Measurements from ENCODE around the gene STX5. TPM values are rescaled to one million over a fixed set of nuclear protein-coding genes. Genes with fewer than 3 reads are reported as not detected.

Gene STX5
- total RNA-seq = 36.4 and 40.9 TPM in 2 replicates

GRCh38 chr11:62831520-62832335, at the start of gene STX5:
Gene STX5, minus strand, starts transcription at chr11:62832051. Its CDS starts 808 bp downstream, at chr11:62831243.

GRCh38 chr11:62880803-62881578, 49.1 kb upstream of the STX5 start, which contains the start of gene SLC3A2:
Gene SLC3A2, plus strand, starts transcription at chr11:62880896. Its CDS starts 128 bp downstream, at chr11:62881024.

GRCh38 chr11:62839050-62839945, 7.4 kb upstream of the STX5 start, which contains the start of gene WDR74:
Gene WDR74, minus strand, starts transcription at chr11:62839590. Its CDS starts 20 bp downstream, at chr11:62839570.

GRCh38 chr11:62832336-62833234, 734 bp upstream of the STX5 start, which contains the start of gene TEX54:
Gene TEX54, minus strand, starts transcription at chr11:62832841.

GRCh38 chr11:62805076-62805892, 26.6 kb downstream of the STX5 start, which contains the start of gene NXF1:
Gene NXF1, minus strand, starts transcription at chr11:62805440. Its CDS starts 84 bp downstream, at chr11:62805356.

GRCh38 chr11:62791501-62792201, 40.2 kb downstream of the STX5 start, which contains the start of gene TMEM223:
Gene TMEM223, minus strand, starts transcription at chr11:62792006. Its CDS starts 12 bp downstream, at chr11:62791994.

GRCh38 chr11:62787005-62787759, 44.7 kb downstream of the STX5 start, which contains the start of gene TMEM179B:
Gene TMEM179B, plus strand, starts transcription at chr11:62787402. Its CDS starts 30 bp downstream, at chr11:62787432.

GRCh38 chr11:62771144-62772021, 60.5 kb downstream of the STX5 start, which contains the start of gene TAF6L:
Gene TAF6L, plus strand, starts transcription at chr11:62771396. Its CDS starts 4,388 bp downstream, at chr11:62775784.

Other genes starting within 250 kb of the STX5 start
- 8.8 and 9.6 TPM in 2 replicates for gene TUT1, start 240.5 kb downstream of the STX5 start, total RNA-seq
- 158 and 226 TPM in 2 replicates for gene MTA2, start 230.2 kb downstream of the STX5 start, total RNA-seq
- gene EML3, start 219.3 kb downstream of the STX5 start, total RNA-seq = 24.2 and 30.8 TPM in 2 replicates
- gene ROM1, start 218.8 kb downstream of the STX5 start, total RNA-seq = 7.3 and 8.5 TPM in 2 replicates
- 12.6 and 20.0 TPM in 2 replicates for gene B3GAT3, start 210.1 kb downstream of the STX5 start, total RNA-seq
- 190 and 269 TPM in 2 replicates for gene GANAB, start 185.4 kb downstream of the STX5 start, total RNA-seq
- 21.1 and 21.5 TPM in 2 replicates for gene INTS5, start 178.7 kb downstream of the STX5 start, total RNA-seq
- 46.1 and 53.0 TPM in 2 replicates for gene C11orf98, start 166.8 kb downstream of the STX5 start, total RNA-seq
- gene CSKMT, start 166.7 kb downstream of the STX5 start, total RNA-seq = 7.4 and 12.7 TPM in 2 replicates
- gene UQCC3, start 160.4 kb downstream of the STX5 start, total RNA-seq = 12.2 and 12.8 TPM in 2 replicates
- gene LBHD1, start 159.8 kb downstream of the STX5 start, total RNA-seq = 1.9 and 2.6 TPM in 2 replicates
- 163 and 210 TPM in 2 replicates for gene UBXN1, start 153.0 kb downstream of the STX5 start, total RNA-seq
- 0.09 TPM in 2 replicates for gene LRRN4CL, start 142.5 kb downstream of the STX5 start, total RNA-seq
- gene BSCL2, start 124.6 kb downstream of the STX5 start, total RNA-seq = 20.1 and 25.6 TPM in 2 replicates
- not detected in 2 replicates for gene GNG3, start 124.4 kb downstream of the STX5 start, total RNA-seq
- gene HNRNPUL2, start 104.6 kb downstream of the STX5 start, total RNA-seq = 9.8 and 13.6 TPM in 2 replicates
- 32.8 and 33.1 TPM in 2 replicates for gene TTC9C, start 103.6 kb downstream of the STX5 start, total RNA-seq
- gene ZBTB3, start 77.9 kb downstream of the STX5 start, total RNA-seq = 6.9 and 8.4 TPM in 2 replicates
- 51.1 and 71.4 TPM in 2 replicates for gene POLR2G, start 70.5 kb downstream of the STX5 start, total RNA-seq
- gene TAF6L, start 60.7 kb downstream of the STX5 start, total RNA-seq = 18.4 and 20.5 TPM in 2 replicates
- gene TMEM179B, start 44.6 kb downstream of the STX5 start, total RNA-seq = 15.9 and 23.5 TPM in 2 replicates
- 9.0 and 16.0 TPM in 2 replicates for gene TMEM223, start 40.0 kb downstream of the STX5 start, total RNA-seq
- gene NXF1, start 26.6 kb downstream of the STX5 start, total RNA-seq = 16.0 and 21.6 TPM in 2 replicates
- not detected in 2 replicates for gene TEX54, start 790 bp upstream of the STX5 start, total RNA-seq
- 66.5 and 70.3 TPM in 2 replicates for gene WDR74, start 7.5 kb upstream of the STX5 start, total RNA-seq
- gene SLC3A2, start 48.8 kb upstream of the STX5 start, total RNA-seq = 121 and 172 TPM in 2 replicates
- not detected in 2 replicates for gene CHRM1, start 89.3 kb upstream of the STX5 start, total RNA-seq
- not detected in 2 replicates for gene SLC22A6, start 152.9 kb upstream of the STX5 start, total RNA-seq
- not detected in 2 replicates for gene SLC22A8, start 183.8 kb upstream of the STX5 start, total RNA-seq